IMR-90 (cell line): Measurements from ENCODE around the gene CD40LG.

Experiments
- CEBPB ChIP-seq: IDR thresholded peaks from 2 replicates; pipeline ENCODE4 v1.6.1; 2012; ENCODE audit warnings: low read depth, low read length, improper control_type of control experiment
- MXI1 ChIP-seq: IDR thresholded peaks from 2 replicates; pipeline ENCODE4 v1.6.1; 2012; ENCODE audit warnings: low read depth, mild to moderate bottlenecking, low read length, moderate library complexity, borderline replicate concordance
- POLR2A ChIP-seq: IDR thresholded peaks from 2 replicates; pipeline ENCODE4 v1.6.1; 2012; ENCODE audit warnings: mild to moderate bottlenecking, low read depth, low read length
- RAD21 ChIP-seq: IDR thresholded peaks from 2 replicates; pipeline ENCODE4 v1.6.1; 2012; ENCODE audit warnings: low read length, improper control_type of control experiment
- TF ChIP-seq, protein P1 (sequence below): conservative IDR thresholded peaks from 2 replicates; pipeline ENCODE4 v1.5.1; 2012; ENCODE audit warnings: mild to moderate bottlenecking, low read depth, low read length, improper control_type of control experiment

GRCh38 chrX:136671006-136671610, 23.1 kb downstream of the CD40LG start:
- TF ChIP-seq POLR2A (no peak), CEBPB (no peak), MXI1 (no peak), RAD21 (no peak)
- TF ChIP-seq, protein P1, sequence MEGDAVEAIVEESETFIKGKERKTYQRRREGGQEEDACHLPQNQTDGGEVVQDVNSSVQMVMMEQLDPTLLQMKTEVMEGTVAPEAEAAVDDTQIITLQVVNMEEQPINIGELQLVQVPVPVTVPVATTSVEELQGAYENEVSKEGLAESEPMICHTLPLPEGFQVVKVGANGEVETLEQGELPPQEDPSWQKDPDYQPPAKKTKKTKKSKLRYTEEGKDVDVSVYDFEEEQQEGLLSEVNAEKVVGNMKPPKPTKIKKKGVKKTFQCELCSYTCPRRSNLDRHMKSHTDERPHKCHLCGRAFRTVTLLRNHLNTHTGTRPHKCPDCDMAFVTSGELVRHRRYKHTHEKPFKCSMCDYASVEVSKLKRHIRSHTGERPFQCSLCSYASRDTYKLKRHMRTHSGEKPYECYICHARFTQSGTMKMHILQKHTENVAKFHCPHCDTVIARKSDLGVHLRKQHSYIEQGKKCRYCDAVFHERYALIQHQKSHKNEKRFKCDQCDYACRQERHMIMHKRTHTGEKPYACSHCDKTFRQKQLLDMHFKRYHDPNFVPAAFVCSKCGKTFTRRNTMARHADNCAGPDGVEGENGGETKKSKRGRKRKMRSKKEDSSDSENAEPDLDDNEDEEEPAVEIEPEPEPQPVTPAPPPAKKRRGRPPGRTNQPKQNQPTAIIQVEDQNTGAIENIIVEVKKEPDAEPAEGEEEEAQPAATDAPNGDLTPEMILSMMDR: no peak
